DMS79 treated with DMSO at 0.1 percent for 48 hours (cell line): ENCODE results near the gene RMP24.
"Not testable (repeated sequence)": the region's sequence is repeated elsewhere in the genome, so short reads cannot be mapped to it uniquely, and the experiment has no call there.

Experiments used
- DNase-seq: peaks from one replicate; lab custom pipeline; 2025; lab: John Stamatoyannopoulos, UW

Gene RMP24

DNA sequence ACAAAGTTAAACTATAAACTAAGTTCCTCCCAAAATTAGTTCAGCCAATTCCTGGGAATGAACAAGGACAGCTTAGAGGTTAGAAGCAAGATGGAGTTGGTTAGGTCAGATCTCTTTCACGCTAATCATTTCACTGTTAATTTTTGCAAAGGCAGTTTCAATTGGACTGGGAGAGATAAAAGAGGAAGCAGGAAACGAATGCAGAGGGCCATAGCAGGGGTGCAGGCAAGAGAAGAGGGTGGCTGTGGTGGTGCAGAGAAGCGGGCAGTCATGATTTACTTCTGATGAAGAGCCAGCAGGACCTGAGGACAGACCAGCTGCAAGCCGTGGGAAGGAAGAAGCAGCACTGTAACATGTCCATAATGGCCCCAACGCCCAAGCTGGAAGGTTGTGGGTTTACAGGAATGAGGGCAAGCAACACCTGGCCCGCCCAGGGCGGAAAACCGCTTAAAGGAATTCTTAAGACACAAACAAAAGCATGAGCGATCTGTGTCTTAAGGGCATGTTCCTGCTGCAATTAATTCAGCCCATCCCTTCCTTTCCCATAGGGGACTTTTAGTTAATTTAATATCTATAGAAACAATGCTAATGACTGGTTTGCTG, 4.1 kb upstream of the RMP24 start:
- DNase-seq, result no peak

GRCh38 chr18:35969676-35970075, 2.8 kb upstream of the RMP24 start:
- no peak for DNase-seq

DNA sequence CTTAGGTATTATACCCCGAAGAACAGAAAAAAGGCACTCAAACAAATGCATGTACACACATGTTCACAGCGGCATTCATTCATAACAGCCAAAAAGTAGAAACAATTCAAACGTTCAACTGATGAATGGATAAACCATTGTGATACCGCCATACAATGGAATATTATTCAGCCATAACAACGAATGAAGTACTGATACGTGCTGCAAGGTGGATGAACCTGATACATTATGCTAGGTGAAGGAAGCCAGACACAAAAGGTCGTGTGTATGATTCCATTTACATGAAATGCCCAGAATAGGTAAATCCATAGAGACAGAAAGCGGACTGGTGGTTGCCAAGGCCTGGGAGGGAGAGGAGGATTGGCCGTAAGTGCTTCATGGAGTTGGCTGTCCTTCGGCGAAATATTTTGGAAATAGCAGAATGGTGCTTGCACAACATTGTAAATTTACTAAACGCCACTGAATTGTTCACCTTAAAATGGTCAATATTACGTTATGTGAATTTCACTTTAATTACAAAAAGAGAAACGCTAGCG, 750 bp upstream of the RMP24 start:
- peak; percentile 45 for DNase-seq

- no peak for DNase-seq
These were observed 1.2 kb downstream of the RMP24 start for GRCh38 chr18:35973650-35974049.

DNA sequence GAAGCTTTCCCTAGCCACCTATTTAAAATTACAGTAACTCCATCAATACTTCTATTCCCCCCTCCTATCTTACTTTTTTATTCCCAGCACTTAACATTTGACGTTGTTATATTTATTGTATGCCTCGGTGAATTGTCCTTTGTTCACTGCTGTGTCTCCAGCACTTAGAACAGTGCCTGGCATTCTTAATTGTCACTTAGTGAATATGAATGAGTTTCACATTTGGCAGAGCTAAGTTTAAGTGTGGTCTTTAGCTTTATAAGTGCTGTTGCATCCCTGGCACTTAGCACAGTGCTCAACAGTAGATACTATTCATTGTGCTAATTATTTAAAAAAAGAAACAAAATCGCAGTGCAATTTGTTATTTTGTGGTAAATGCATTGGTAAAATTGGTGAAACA, 1.7 kb downstream of the RMP24 start:
- no peak for DNase-seq

DNA sequence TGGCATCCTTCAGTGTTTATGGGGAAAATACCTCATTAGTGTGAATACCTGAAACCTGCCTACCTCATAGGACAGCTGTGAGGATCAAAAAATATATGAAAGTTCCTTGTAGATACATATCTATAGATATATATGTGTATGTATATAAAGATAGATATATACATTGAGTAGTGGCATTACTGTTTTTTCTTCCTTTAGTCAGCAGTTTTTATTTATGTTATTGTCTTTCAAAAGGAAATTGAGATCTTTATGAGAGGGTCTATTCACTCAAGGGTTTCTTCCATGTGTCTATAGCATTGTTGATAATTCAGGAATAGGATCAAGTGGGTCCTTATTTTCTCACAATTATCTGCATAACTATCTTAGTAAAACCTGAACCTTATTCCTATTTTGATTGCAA, 6.6 kb downstream of the RMP24 start:
- DNase-seq, result no peak

GRCh38 chr18:35982409-35983114, 10.1 kb downstream of the RMP24 start:
- DNase-seq, result no peak

- DNase-seq, result no peak
These were observed 10.7 kb downstream of the RMP24 start for GRCh38 chr18:35983147-35983546.

DNA sequence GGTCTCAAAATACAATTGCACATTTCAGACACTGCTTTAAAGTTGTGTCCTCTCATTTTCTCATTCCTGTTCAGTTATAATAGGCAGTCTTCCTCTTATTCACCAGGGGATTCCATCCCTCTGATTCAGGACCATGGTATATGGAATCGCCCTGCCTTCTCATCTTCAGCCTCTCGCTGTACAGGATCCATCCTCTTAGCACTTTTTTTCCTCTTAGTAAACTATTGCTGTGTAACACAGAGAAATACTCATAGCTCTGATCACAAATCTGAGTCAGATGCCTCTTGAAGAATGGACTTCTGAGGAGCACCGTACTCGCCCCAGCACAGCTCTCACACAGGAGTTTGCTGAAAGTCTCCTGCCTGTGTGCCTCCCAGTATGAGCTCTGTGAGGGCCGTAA, 11.3 kb downstream of the RMP24 start:
- no peak for DNase-seq

GRCh38 chr18:35991696-35992095, 19.2 kb downstream of the RMP24 start:
- DNase-seq, result no peak

GRCh38 chr18:35993013-35993412, 20.5 kb downstream of the RMP24 start:
- DNase-seq, result no peak

DNA sequence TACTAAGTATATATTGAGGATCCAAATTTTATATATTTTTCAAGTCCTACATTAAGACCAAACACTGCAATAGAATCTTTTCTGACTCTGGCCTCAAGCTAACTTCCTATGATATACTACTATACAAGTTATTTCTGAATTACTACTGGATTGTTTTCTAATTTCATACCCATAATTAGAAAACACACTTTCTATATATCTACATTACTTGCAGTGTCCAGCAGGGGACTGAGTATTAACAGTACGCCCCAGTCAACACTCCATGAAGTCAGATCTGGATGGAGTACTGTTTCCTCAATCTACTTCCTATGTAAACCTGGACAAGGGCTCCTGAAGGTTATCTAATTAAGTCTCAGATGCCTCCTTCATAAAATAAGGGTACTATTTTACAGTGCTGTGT, 26.5 kb downstream of the RMP24 start:
- no peak for DNase-seq

DNA sequence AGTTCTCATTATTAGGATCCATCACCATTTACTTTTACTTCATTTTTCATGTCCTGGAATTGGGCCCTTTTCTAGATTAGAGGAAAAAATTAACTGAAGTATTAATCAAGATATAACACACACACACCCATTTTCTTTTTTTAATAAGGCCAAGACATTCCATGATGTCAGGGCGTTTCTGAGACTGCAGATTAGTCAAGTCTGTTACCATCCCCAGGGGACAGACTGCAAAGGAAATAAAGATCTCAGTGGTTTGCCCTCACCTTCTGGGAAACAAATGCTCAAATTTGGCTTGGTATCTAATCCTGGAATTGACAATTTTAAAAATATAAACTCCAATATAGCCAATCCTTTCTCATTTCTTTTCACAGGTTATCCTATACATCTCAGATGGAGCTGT, 27.4 kb downstream of the RMP24 start:
- DNase-seq, result no peak

- DNase-seq, result no peak
These were observed 34.5 kb downstream of the RMP24 start for GRCh38 chr18:36006997-36007396.

GRCh38 chr18:36009214-36009613, 36.7 kb downstream of the RMP24 start:
- DNase-seq, result no peak

GRCh38 chr18:36012891-36013290, 40.4 kb downstream of the RMP24 start:
- DNase-seq, result no peak

GRCh38 chr18:36015629-36016028, 43.1 kb downstream of the RMP24 start:
- DNase-seq, result no peak

GRCh38 chr18:36017232-36017631, 44.8 kb downstream of the RMP24 start:
- DNase-seq, result no peak

DNA sequence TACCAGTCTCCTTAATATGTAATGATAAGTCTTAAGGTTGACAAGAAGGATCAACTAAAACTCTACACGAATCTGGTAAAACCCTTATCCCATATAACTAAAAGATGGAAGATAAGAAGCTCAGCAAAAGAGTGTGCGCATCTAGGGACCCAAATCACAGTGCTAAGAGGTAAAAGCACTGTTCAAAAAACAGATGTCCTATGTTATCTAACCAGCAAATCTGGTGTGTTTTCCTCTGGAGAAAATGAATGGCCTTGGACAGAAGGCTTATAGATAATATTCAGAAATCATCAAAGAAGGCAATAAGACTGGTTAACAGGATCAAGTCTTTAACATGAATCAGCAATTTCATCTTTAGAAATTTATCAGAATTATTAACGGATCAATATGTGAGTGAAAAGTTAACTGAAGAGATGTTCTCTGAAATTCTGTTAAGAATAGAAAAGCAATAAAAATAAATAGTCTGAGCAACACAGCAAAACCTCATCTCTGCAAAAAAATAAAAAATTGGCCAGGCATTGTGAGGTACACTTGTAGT, 47.8 kb downstream of the RMP24 start:
- no peak for DNase-seq

DNA sequence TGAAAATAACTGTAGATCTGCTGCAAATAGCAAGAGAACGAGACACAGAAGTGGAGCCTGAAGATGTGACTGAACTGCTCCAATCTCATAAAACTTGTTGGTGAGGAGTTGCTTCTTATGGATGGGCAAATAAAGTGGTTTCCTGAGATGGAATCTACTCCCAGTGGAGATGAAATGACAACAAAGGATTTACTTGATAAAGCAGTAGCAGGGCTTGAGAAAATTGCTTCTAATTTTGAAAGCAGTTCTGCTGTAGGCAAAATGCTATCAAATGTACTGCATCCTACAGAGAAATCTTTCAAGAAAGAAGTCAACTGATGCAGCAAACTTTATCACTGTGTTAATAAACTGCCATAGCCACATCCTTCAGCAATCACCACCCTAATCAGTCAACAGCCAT, 50.9 kb downstream of the RMP24 start:
- no peak for DNase-seq

- DNase-seq, result not testable (repeated sequence)
These were observed 51.8 kb downstream of the RMP24 start for GRCh38 chr18:36024241-36024640.

GRCh38 chr18:36025025-36025424, 52.5 kb downstream of the RMP24 start:
- no peak for DNase-seq

DNA sequence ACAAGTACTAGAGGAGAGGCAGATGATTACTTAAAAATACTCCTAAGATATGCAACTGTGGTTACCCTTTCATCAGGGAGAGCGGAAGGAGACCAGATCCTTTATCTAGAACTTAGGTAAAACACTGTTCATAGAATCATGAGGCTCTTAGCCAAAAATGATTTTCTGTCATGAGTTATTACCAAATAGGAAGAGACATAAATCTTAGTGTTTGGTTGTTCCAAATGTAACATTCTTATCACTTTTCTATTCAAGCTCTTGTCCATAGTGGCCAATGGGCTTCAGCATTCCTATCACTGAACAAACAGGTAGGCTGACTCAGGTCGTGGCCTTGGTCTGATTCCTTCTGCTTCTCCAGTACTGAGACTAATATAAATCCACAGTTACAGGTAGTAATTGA, 56.4 kb downstream of the RMP24 start:
- DNase-seq, result no peak
